HEK293T (cell line): ENCODE data around the gene GRID1.

ENCODE experiments used
- CTCF ChIA-PET: fragments of 350-600 bp; formaldehyde crosslinking; extraction: SDS; loops from one replicate; lab custom pipeline; 2021; ENCODE audit warnings: antibody characterized with exemption, inconsistent platforms; lab: Yijun Ruan, JAX
- POLR2A ChIA-PET: fragments of 350-600 bp; formaldehyde crosslinking; extraction: SDS; loops from one replicate; lab custom pipeline; 2020; ENCODE audit warnings: antibody characterized with exemption, inconsistent platforms; lab: Yijun Ruan, JAX
- DNase-seq: peaks from one replicate; pipeline ENCODE4 v3.0.0; 2012; ENCODE audit warnings: mixed read lengths; ENCODE audit errors: extremely low spot score
- ARNT ChIP-seq: fragments of 450-650 bp; IDR thresholded peaks from 2 replicates; pipeline ENCODE4 v1.6.1; 2017; ENCODE audit warnings: mild to moderate bottlenecking
- BHLHE40 ChIP-seq: fragments of 450-650 bp; IDR thresholded peaks from 2 replicates; pipeline ENCODE4 v1.6.1; 2016; ENCODE audit warnings: mild to moderate bottlenecking, moderate library complexity, borderline replicate concordance
- CTBP1 ChIP-seq: fragments of 450-650 bp; IDR thresholded peaks from 2 replicates; pipeline ENCODE4 v1.6.1; 2016; ENCODE audit warnings: borderline replicate concordance
- ELF4 ChIP-seq: fragments of 450-650 bp; IDR thresholded peaks from 2 replicates; pipeline ENCODE4 v1.6.1; 2017; ENCODE audit warnings: antibody characterized with exemption
- FOXA1 ChIP-seq: fragments of 450-650 bp; IDR thresholded peaks from 2 replicates; pipeline ENCODE4 v1.6.1; 2016; ENCODE audit warnings: mild to moderate bottlenecking
- FOXK2 ChIP-seq: fragments of 450-650 bp; IDR thresholded peaks from 2 replicates; pipeline ENCODE4 v1.6.1; 2016; ENCODE audit warnings: mild to moderate bottlenecking
- FOXM1 ChIP-seq: fragments of 450-650 bp; IDR thresholded peaks from 2 replicates; pipeline ENCODE4 v1.6.1; 2017; ENCODE audit warnings: mild to moderate bottlenecking, borderline replicate concordance
- HDGF ChIP-seq: fragments of 450-650 bp; IDR thresholded peaks from 2 replicates; pipeline ENCODE4 v1.6.1; 2017; ENCODE audit warnings: antibody characterized with exemption, borderline replicate concordance
- L3MBTL2 ChIP-seq: fragments of 450-650 bp; conservative IDR thresholded peaks from 2 replicates; pipeline ENCODE4 v1.6.1; 2016; ENCODE audit warnings: mild to moderate bottlenecking
- LEF1 ChIP-seq: fragments of 450-650 bp; IDR thresholded peaks from 2 replicates; pipeline ENCODE4 v1.6.1; 2017; ENCODE audit warnings: mild to moderate bottlenecking, borderline replicate concordance
- NFRKB ChIP-seq: fragments of 450-650 bp; IDR thresholded peaks from 2 replicates; pipeline ENCODE4 v1.6.1; 2016; ENCODE audit warnings: mild to moderate bottlenecking, moderate library complexity
- SP1 ChIP-seq: fragments of 450-650 bp; IDR thresholded peaks from 2 replicates; pipeline ENCODE4 v1.6.1; 2017
- SUZ12 ChIP-seq: fragments of 450-650 bp; IDR thresholded peaks from 2 replicates; pipeline ENCODE4 v1.6.1; 2016; ENCODE audit warnings: mild to moderate bottlenecking
- TARDBP ChIP-seq: fragments of 450-650 bp; IDR thresholded peaks from 2 replicates; pipeline ENCODE4 v1.6.1; 2016
- ZNF384 ChIP-seq: fragments of 450-650 bp; IDR thresholded peaks from 2 replicates; pipeline ENCODE4 v1.6.1; 2016
- TF ChIP-seq, protein P1 (sequence below): fragments of 450-650 bp; IDR thresholded peaks from 2 replicates; pipeline ENCODE4 v1.6.1; 2016

GRID1 gene

GRCh38 chr10:85667638-85668233 is 698.9 kb downstream of the GRID1 start:
- CTCF ChIA-PET: no interaction called here
- DNase-seq: no peak
- POLR2A ChIA-PET: no interaction called here
- no peak for TF ChIP-seq TARDBP

DNA sequence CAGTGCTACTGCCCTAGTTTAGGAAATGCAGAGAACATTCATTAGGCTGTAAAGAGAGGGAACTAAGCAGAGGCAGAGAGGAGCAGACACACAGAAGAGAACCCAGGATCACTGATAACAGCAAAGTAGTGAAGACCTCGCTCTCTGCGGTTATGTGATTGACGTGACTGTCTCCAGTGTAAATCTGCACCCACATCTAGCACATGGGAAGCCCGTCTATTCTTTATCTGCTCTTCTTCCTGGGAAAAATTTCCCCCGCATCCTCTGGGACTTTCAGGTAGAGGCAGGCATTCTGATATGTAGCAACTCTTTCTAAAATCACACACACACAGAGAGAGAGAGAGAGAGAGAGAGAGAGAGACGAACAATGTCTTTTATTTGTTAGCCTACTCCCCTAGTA is 699.6 kb downstream of the GRID1 start:
- DNase-seq: no peak
- CTCF ChIA-PET: no interaction called here
- POLR2A ChIA-PET: no interaction called here
- TF ChIP-seq BHLHE40: no peak
- no peak for TF ChIP-seq ELF4
- no peak for TF ChIP-seq FOXK2
- TF ChIP-seq FOXA1: no peak
- TF ChIP-seq, protein P1, sequence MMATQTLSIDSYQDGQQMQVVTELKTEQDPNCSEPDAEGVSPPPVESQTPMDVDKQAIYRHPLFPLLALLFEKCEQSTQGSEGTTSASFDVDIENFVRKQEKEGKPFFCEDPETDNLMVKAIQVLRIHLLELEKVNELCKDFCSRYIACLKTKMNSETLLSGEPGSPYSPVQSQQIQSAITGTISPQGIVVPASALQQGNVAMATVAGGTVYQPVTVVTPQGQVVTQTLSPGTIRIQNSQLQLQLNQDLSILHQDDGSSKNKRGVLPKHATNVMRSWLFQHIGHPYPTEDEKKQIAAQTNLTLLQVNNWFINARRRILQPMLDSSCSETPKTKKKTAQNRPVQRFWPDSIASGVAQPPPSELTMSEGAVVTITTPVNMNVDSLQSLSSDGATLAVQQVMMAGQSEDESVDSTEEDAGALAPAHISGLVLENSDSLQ: no peak
- TF ChIP-seq SUZ12: no peak
- TF ChIP-seq CTBP1: no peak
- no peak for TF ChIP-seq FOXM1
- TF ChIP-seq TARDBP: no peak
- TF ChIP-seq L3MBTL2: no peak
- TF ChIP-seq LEF1: no peak
- TF ChIP-seq ARNT: no peak

DNA sequence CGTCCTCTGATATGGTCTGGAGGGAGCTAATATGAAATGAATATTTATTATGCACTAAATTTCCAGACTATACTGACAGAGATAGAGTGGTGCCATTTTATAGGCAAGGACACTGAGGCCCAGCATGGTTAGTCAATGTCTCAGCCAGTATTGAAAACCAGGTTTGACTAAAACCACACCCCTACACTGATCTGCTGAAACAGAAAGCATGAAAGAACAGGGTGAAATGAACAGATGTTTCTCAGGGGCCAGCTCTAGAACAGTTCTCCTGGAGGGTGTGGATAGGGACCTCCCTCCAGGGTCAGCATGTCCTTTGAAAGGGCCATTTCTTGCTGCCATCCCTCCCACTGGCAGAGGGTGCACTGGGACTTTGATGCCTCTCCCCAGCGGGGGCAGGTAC is 700.5 kb downstream of the GRID1 start:
- TF ChIP-seq HDGF (no peak), CTBP1 (no peak), FOXM1 (no peak), FOXK2 (no peak), LEF1 (no peak), BHLHE40 (no peak), FOXA1 (no peak), L3MBTL2 (no peak)
- TF ChIP-seq, protein P1: no peak
- ChIA-PET POLR2A (no interaction called here), CTCF (no interaction called here)
- DNase-seq: no peak

DNA sequence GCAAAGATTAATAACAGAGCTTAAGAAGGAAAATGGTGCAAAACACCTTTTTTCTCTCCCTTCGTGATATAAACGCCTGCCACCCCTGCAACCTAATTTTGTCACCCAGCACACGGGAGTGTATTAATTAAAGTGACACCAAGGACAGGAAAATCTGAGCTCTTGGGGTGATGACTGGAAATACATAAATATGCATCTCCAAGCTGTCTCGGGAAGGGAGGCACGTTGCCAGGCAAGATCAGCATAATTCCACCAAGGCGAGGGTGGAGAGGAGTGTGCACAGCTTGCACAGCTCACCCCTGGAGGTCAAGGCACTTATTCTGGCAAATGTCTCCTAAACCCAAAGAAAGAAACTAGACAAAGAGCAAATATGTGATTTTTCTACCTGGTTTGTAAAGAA is 700.9 kb downstream of the GRID1 start:
- CTCF ChIA-PET: no interaction called here
- POLR2A ChIA-PET: no interaction called here
- DNase-seq: no peak
- TF ChIP-seq L3MBTL2 (no peak), ZNF384 (no peak), CTBP1 (no peak)
- TF ChIP-seq, protein P1: no peak

GRCh38 chr10:85665078-85665477 is 701.5 kb downstream of the GRID1 start:
- ChIA-PET CTCF (no interaction called here), POLR2A (no interaction called here)
- DNase-seq: no peak
- TF ChIP-seq LEF1 (no peak), L3MBTL2 (no peak), TARDBP (no peak), ZNF384 (no peak), SUZ12 (no peak), ARNT (no peak), CTBP1 (no peak), FOXM1 (no peak), HDGF (no peak), NFRKB (no peak), FOXK2 (no peak), ELF4 (no peak), BHLHE40 (no peak), FOXA1 (no peak), SP1 (no peak)
- TF ChIP-seq, protein P1: no peak

DNA sequence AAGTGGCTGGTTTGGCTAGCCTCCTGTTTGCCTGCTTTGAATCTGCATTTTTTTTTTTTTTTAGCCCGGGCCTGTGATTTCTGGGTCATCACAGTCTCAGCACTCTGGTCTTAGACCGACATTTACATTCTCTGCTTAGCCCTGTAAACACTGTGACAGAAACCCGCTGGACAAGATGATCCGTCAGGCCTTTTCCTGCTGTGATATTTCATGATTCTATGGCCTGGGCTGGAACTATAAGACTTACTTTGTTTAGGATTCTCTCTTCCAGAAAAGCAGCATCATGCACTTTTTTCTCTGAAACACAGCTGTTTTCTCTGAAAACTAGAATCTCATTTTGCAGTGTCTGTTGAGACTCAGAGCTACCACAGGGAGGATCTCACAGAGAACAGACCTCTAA is 705.5 kb downstream of the GRID1 start:
- TF ChIP-seq BHLHE40 (no peak), FOXK2 (no peak), CTBP1 (no peak), TARDBP (no peak), SP1 (no peak), FOXA1 (no peak), SUZ12 (no peak), ARNT (no peak), HDGF (no peak), LEF1 (no peak), L3MBTL2 (no peak), FOXM1 (no peak), ZNF384 (no peak), ELF4 (no peak), NFRKB (no peak)
- TF ChIP-seq, protein P1: no peak
- ChIA-PET POLR2A (no interaction called here), CTCF (no interaction called here)
- DNase-seq: no peak
